A549 (cell line): ENCODE data around the gene PSMA7. TPM values are rescaled to one million over a fixed set of nuclear protein-coding genes. Genes with fewer than 3 reads are reported as not detected.

Source experiments
- ATAC-seq, 2 experiments: fragments of 200-7000 bp in 1 of 2; fragments of >200 bp in 1 of 2; cut with Nextera tagmentation in 1 of 2; cut with Tn5 transposase in 1 of 2; 3 replicates each; pipeline versions ENCODE4 v1.8.0 to v1.9.1; 2018 to 2020; ENCODE audit warnings: mild to moderate bottlenecking in 1 of 2, moderate library complexity in 1 of 2
- CTCF ChIA-PET: fragments of 300-600 bp; sonication (Branson Sonifier 250); formaldehyde crosslinking; extraction: SDS; loops from one replicate; lab custom pipeline; 2021; ENCODE audit warnings: antibody characterized with exemption, inconsistent platforms; lab: Yijun Ruan, JAX
- POLR2A ChIA-PET: fragments of 350-600 bp; formaldehyde crosslinking; extraction: SDS; loops from one replicate; lab custom pipeline; 2021; ENCODE audit warnings: antibody characterized with exemption, inconsistent platforms; lab: Yijun Ruan, JAX
- DNase-seq, 2 experiments: peaks; one replicate each; pipeline versions ENCODE4 v3.0.0 to v3.0.0-alpha.2; 2011 to 2016; ENCODE audit warnings: low read depth in 1 of 2, low spot score in 1 of 2
- FAIRE-seq: peaks from 2 replicates; lab custom pipeline; 2011; peaks lifted over from hg19 to GRCh38; lab: Jason Lieb, UNC
- H3K27ac ChIP-seq, 2 experiments: fragments of >200 bp; sonication (Bioruptor Twin); formaldehyde crosslinking; 3 replicates each; pipeline ENCODE4 v1.5.1; 2016 to 2017
- H3K4me1 ChIP-seq: fragments of >200 bp; sonication (Bioruptor Twin); formaldehyde crosslinking; 3 replicates; pipeline ENCODE4 v1.6.1; 2016
- H3K4me2 ChIP-seq: fragments of >200 bp; sonication (Bioruptor Twin); formaldehyde crosslinking; 3 replicates; pipeline ENCODE4 v1.6.1; 2016
- H3K4me3 ChIP-seq: fragments of >200 bp; sonication (Bioruptor Twin); formaldehyde crosslinking; 3 replicates; pipeline ENCODE4 v1.5.1; 2016
- H3K9me3 ChIP-seq: fragments of >200 bp; sonication (Bioruptor Twin); formaldehyde crosslinking; 3 replicates; pipeline ENCODE4 v1.6.1; 2016
- CBX8 ChIP-seq: fragments of 200-600 bp; sonication (generic); IDR thresholded peaks from 2 replicates; pipeline ENCODE4 v1.6.1; 2016
- ESRRA ChIP-seq: fragments of 150-350 bp; IDR thresholded peaks from 2 replicates; pipeline ENCODE4 v1.6.1; 2014; ENCODE audit warnings: mild to moderate bottlenecking, low read length, borderline replicate concordance
- FOSB ChIP-seq: fragments of 250-450 bp; sonication (Bioruptor Pico); IDR thresholded peaks from 2 replicates; pipeline ENCODE4 v1.5.0; 2020; ENCODE audit warnings: mild to moderate bottlenecking, moderate library complexity
- JUN ChIP-seq, 2 experiments: fragments of >200 bp; sonication (Bioruptor Twin); formaldehyde crosslinking; IDR thresholded peaks; 2 replicates in 1 of 2; 3 replicates in 1 of 2; pipeline ENCODE4 v1.6.1; 2016 to 2017
- KDM5A ChIP-seq: fragments of 200-600 bp; sonication (generic); IDR thresholded peaks from 2 replicates; pipeline ENCODE4 v1.6.1; 2016; ENCODE audit warnings: antibody characterized with exemption, mild to moderate bottlenecking
- MAZ ChIP-seq: fragments of 150-350 bp; IDR thresholded peaks from 2 replicates; pipeline ENCODE4 v1.6.1; 2014; ENCODE audit warnings: antibody characterized with exemption, low read depth, low read length, borderline replicate concordance
- NPAS2 ChIP-seq: fragments of 250-450 bp; sonication (Bioruptor Pico); IDR thresholded peaks from 2 replicates; pipeline ENCODE4 v1.8.0; 2022; ENCODE audit warnings: mild to moderate bottlenecking, moderate library complexity, borderline replicate concordance
- RARB ChIP-seq: fragments of 250-450 bp; sonication (Bioruptor Pico); IDR thresholded peaks from 2 replicates; pipeline ENCODE4 v1.8.0; 2021; ENCODE audit warnings: mild to moderate bottlenecking, moderate library complexity
- RFX5 ChIP-seq: fragments of 450-650 bp; IDR thresholded peaks from 2 replicates; pipeline ENCODE4 v1.7.1; 2014; ENCODE audit warnings: antibody characterized with exemption, mild to moderate bottlenecking, moderate library complexity
- TFCP2L1 ChIP-seq: fragments of 250-450 bp; sonication (Bioruptor Pico); IDR thresholded peaks from 2 replicates; pipeline ENCODE4 v1.5.0; 2021; ENCODE audit warnings: mild to moderate bottlenecking
- ZSCAN20 ChIP-seq: fragments of 250-450 bp; sonication (Bioruptor Pico); IDR thresholded peaks from 2 replicates; pipeline ENCODE4 v1.8.0; 2022; ENCODE audit warnings: mild to moderate bottlenecking, moderate library complexity
- WGBS: methylation state at CpG from one replicate; pipeline ENCODE4 v1.1.6; 2017; ENCODE audit errors: missing lambda C conversion rate; 5-methylcytosine and 5-hydroxymethylcytosine counted together
- polyA plus RNA-seq, 4 experiments: library from polyadenylated mRNA; depleted of rRNA in 3 of 4; stranded (reverse); fragments of >200 nt; fragmentation: RNase III in 1 of 4; extraction: RNeasy Plus Mini Kit Qiagen cat#74134 plus additional on column Dnase treatment in 1 of 4; gene quantifications; 2 replicates in 3 of 4; 3 replicates in 1 of 4; pipeline ENCODE4 v1.2.3, GENCODE V29; 2011 to 2017
- TF ChIP-seq, protein P1 (sequence below): fragments of >200 bp; sonication (Bioruptor Twin); formaldehyde crosslinking; IDR thresholded peaks from 3 replicates; pipeline ENCODE4 v1.6.1; 2016
- TF ChIP-seq, protein P2 (sequence below): IDR thresholded peaks from 2 replicates; pipeline ENCODE4 v1.6.1; 2012
- TF ChIP-seq, protein P3 (sequence below): fragments of 200-600 bp; sonication (generic); IDR thresholded peaks from 2 replicates; pipeline ENCODE4 v1.6.1; 2016; ENCODE audit warnings: antibody characterized with exemption, mild to moderate bottlenecking, moderate library complexity
- TF ChIP-seq, protein P4 (sequence below): fragments of 250-450 bp; sonication (Bioruptor Pico); IDR thresholded peaks from 2 replicates; pipeline ENCODE4 v1.5.0; 2020; ENCODE audit warnings: low read depth, mild to moderate bottlenecking, moderate library complexity
- TF ChIP-seq, protein P5 (sequence below): fragments of 450-650 bp; IDR thresholded peaks from 2 replicates; pipeline ENCODE4 v1.6.1; 2014; ENCODE audit warnings: antibody characterized with exemption
- TF ChIP-seq, protein P6 (sequence below): IDR thresholded peaks from 2 replicates; pipeline ENCODE4 v1.6.1; 2012; ENCODE audit warnings: low read depth, borderline replicate concordance

Gene PSMA7
- polyA plus RNA-seq, 2 of the 4 experiments (the other 2 are of a cell fraction) = 511 to 562 TPM

DNA sequence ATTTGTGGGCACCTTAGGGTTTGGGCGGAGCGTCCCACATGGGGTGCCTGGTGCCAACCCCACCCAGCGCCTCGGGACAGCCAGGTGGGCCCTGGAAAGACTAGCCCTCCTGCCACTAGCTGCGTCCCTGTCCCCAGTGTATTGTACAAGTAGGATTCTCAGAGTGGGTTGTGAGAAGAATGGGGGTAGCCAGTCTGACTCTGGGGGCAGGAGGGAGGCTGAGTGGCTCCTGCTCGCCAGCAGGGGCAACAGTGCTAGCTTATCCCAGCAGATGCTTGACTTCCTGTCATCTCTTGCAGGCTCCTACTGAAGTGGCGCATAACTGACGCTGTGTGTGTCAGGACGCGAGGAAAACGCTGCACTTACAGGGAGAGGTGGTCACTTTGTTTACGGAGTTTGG, 9.3 kb downstream of the PSMA7 start:
- ATAC-seq = peak; percentile 44 to 64; a peak in 3 of 6 replicates
- DNase-seq = no peak
- TF ChIP-seq, protein P1, sequence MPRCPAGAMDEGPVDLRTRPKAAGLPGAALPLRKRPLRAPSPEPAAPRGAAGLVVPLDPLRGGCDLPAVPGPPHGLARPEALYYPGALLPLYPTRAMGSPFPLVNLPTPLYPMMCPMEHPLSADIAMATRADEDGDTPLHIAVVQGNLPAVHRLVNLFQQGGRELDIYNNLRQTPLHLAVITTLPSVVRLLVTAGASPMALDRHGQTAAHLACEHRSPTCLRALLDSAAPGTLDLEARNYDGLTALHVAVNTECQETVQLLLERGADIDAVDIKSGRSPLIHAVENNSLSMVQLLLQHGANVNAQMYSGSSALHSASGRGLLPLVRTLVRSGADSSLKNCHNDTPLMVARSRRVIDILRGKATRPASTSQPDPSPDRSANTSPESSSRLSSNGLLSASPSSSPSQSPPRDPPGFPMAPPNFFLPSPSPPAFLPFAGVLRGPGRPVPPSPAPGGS = no peak
- TF ChIP-seq ESRRA = no peak
- TF ChIP-seq, protein P2, sequence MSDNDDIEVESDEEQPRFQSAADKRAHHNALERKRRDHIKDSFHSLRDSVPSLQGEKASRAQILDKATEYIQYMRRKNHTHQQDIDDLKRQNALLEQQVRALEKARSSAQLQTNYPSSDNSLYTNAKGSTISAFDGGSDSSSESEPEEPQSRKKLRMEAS = no peak
- TF ChIP-seq NPAS2 = no peak
- TF ChIP-seq KDM5A = no peak
- CTCF ChIA-PET = interaction anchor here (3.4 to 5.1 kb wide), 2 partner anchors 15 to 124 kb away, joined by 15 to 75 read pairs; no protein-coding TSS in a partner anchor
- H3K4me2 ChIP-seq = no peak overlapping the region
- H3K27ac ChIP-seq = no peak overlapping the region
- no peak for FAIRE-seq
- H3K9me3 ChIP-seq = no peaks in the 10 kb centered on the region
- H3K4me1 ChIP-seq = no peaks in the 10 kb centered on the region
- POLR2A ChIA-PET = interaction anchor here (1.3 kb wide), 1 partner anchor 12 kb away, joined by 5 read pairs; the partner anchor contains the start of gene LSM14B
- WGBS = 93% methylated on average over 12 of the region's 12 CpGs
- no peak overlapping the region for H3K4me3 ChIP-seq

DNA sequence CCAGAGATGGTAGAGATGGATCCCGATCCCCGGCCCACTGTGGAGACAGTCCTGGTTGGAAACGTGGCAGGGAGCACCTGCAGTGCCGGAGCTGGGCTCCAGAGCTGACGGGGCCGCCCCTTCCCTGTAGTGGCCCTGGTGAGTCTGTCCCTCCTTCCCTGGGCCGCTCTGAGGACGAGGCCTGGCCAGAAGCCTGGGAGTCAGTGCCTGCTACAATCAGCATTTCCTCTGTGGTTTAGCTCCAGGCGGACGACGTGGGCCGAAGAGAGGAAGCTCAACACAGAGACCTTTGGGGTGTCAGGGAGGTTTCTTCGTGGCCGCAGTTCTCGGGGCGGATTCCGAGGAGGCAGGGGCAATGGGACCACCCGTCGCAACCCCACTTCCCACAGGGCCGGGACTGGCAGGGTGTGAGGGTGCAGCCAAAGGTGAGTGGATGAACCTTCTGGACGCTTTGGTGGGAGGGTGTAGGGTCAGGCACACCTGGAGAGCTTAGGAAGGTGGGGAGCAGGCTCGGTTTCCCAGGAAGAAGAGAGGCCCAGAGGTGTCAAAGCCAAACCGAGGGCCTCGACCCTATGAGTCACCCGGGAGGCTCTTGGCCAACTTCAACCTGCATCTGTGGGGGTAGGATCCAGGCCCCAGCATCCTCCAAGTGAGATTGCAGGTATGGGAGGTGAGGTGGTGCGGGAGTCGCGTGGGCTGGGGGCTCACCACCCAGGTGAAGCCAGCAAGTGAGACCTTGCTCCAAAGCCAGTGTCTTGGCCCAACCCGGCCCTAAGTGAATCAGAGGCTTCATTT, 9.9 kb downstream of the PSMA7 start:
- no peak for DNase-seq
- ChIA-PET CTCF (interaction anchor here (0.7 to 3.4 kb wide), 3 partner anchors 8 to 80 kb away, joined by 3 to 15 read pairs (median 3); no protein-coding TSS in a partner anchor), POLR2A (interaction anchor here (1.3 kb wide), 1 partner anchor 12 kb away, joined by 5 read pairs; the partner anchor contains the start of gene LSM14B)
- 89% methylated on average over 25 of the region's 29 CpGs for WGBS
- Histone ChIP-seq H3K4me3 (no peak overlapping the region), H3K27ac (no peak overlapping the region), H3K9me3 (no peaks in the 10 kb centered on the region), H3K4me2 (no peak overlapping the region), H3K4me1 (no peaks in the 10 kb centered on the region)
- no peak for TF ChIP-seq MAZ
- TF ChIP-seq ZSCAN20 = no peak
- TF ChIP-seq, protein P3, sequence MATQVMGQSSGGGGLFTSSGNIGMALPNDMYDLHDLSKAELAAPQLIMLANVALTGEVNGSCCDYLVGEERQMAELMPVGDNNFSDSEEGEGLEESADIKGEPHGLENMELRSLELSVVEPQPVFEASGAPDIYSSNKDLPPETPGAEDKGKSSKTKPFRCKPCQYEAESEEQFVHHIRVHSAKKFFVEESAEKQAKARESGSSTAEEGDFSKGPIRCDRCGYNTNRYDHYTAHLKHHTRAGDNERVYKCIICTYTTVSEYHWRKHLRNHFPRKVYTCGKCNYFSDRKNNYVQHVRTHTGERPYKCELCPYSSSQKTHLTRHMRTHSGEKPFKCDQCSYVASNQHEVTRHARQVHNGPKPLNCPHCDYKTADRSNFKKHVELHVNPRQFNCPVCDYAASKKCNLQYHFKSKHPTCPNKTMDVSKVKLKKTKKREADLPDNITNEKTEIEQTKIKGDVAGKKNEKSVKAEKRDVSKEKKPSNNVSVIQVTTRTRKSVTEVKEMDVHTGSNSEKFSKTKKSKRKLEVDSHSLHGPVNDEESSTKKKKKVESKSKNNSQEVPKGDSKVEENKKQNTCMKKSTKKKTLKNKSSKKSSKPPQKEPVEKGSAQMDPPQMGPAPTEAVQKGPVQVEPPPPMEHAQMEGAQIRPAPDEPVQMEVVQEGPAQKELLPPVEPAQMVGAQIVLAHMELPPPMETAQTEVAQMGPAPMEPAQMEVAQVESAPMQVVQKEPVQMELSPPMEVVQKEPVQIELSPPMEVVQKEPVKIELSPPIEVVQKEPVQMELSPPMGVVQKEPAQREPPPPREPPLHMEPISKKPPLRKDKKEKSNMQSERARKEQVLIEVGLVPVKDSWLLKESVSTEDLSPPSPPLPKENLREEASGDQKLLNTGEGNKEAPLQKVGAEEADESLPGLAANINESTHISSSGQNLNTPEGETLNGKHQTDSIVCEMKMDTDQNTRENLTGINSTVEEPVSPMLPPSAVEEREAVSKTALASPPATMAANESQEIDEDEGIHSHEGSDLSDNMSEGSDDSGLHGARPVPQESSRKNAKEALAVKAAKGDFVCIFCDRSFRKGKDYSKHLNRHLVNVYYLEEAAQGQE = no peak
- TF ChIP-seq, protein P4, sequence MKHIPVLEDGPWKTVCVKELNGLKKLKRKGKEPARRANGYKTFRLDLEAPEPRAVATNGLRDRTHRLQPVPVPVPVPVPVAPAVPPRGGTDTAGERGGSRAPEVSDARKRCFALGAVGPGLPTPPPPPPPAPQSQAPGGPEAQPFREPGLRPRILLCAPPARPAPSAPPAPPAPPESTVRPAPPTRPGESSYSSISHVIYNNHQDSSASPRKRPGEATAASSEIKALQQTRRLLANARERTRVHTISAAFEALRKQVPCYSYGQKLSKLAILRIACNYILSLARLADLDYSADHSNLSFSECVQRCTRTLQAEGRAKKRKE (CRISPR knock-in tag) = no peak
- no peak; a peak in 1 of 6 replicates for ATAC-seq
- FAIRE-seq = no peak

DNA sequence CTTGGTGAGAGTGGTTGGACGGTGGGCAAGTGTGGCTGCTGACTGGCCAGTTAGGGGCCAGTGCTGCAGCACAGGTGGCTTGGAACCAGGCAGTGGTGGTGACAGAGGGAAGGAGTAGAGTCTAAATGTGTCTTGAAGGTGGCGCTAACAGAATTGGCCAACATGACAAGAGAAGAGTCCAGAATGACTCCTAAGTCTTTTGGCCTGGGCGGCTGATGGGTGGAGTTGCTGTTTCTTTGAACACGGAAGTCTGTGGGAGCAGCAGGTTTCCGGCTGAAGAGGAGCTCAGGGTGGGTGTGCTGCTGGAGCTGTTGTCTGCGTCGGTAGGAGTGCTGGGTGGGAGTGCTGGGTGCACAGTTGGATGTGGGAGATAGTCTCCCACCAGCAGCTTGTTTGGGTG, 10.8 kb downstream of the PSMA7 start:
- Histone ChIP-seq H3K4me2 (no peak overlapping the region), H3K9me3 (no peaks in the 10 kb centered on the region), H3K27ac (no peak overlapping the region), H3K4me1 (no peaks in the 10 kb centered on the region), H3K4me3 (no peak overlapping the region)
- TF ChIP-seq RFX5 (no peak), TFCP2L1 (CRISPR knock-in tag) (no peak), JUN (IDR thresholded peaks at IDR 0.05) (no peak), FOSB (CRISPR knock-in tag) (no peak), CBX8 (no peak), RARB (no peak), KDM5A (no peak)
- TF ChIP-seq, protein P5, sequence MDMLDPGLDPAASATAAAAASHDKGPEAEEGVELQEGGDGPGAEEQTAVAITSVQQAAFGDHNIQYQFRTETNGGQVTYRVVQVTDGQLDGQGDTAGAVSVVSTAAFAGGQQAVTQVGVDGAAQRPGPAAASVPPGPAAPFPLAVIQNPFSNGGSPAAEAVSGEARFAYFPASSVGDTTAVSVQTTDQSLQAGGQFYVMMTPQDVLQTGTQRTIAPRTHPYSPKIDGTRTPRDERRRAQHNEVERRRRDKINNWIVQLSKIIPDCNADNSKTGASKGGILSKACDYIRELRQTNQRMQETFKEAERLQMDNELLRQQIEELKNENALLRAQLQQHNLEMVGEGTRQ = no peak
- TF ChIP-seq, protein P6, sequence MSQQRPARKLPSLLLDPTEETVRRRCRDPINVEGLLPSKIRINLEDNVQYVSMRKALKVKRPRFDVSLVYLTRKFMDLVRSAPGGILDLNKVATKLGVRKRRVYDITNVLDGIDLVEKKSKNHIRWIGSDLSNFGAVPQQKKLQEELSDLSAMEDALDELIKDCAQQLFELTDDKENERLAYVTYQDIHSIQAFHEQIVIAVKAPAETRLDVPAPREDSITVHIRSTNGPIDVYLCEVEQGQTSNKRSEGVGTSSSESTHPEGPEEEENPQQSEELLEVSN = no peak
- 95% methylated on average over 7 of the region's 7 CpGs for WGBS
- POLR2A ChIA-PET = no interaction called here
- no peak for FAIRE-seq
- no peak for ATAC-seq
- DNase-seq = no peak
- CTCF ChIA-PET = interaction anchor here (0.9 kb wide), 1 partner anchor 9 kb away, joined by 3 read pairs; no protein-coding TSS in a partner anchor
